H9 (cell line): ENCODE data around the gene XK. TPM values are rescaled to one million over a fixed set of nuclear protein-coding genes. Genes with fewer than 3 reads are reported as not detected.

Source experiments
- DNase-seq: peaks from one replicate; pipeline ENCODE4 v3.0.0-alpha.2; 2017
- H2AFZ ChIP-seq: one replicate; pipeline ENCODE4 v1.6.1; 2013; ENCODE audit warnings: mild to moderate bottlenecking, low read length, control low read depth, moderate library complexity
- H2AK5ac ChIP-seq: 2 replicates; pipeline ENCODE4 v1.6.1; 2013; ENCODE audit warnings: low read length, control low read depth, mixed read lengths; ENCODE audit not compliant: insufficient read length
- H2BK120ac ChIP-seq: one replicate; pipeline ENCODE4 v1.6.1; 2013; ENCODE audit warnings: low read depth, mild to moderate bottlenecking, low read length, control low read depth, inconsistent platforms; ENCODE audit not compliant: poor library complexity, severe bottlenecking
- H2BK12ac ChIP-seq: 2 replicates; pipeline ENCODE4 v1.6.1; 2013; ENCODE audit warnings: low read length, control low read depth, mixed read lengths, low read depth; ENCODE audit not compliant: insufficient read length
- H2BK15ac ChIP-seq: 2 replicates; pipeline ENCODE4 v1.6.1; 2013; ENCODE audit warnings: low read depth, low read length, control low read depth
- H2BK20ac ChIP-seq: one replicate; pipeline ENCODE4 v1.6.1; 2013; ENCODE audit warnings: low read depth, mild to moderate bottlenecking, low read length, control low read depth, inconsistent platforms; ENCODE audit not compliant: poor library complexity, severe bottlenecking
- H2BK5ac ChIP-seq: 2 replicates; pipeline ENCODE4 v1.6.1; 2013; ENCODE audit warnings: low read length, control low read depth, mixed read lengths; ENCODE audit not compliant: insufficient read length
- H3K14ac ChIP-seq: 2 replicates; pipeline ENCODE4 v1.6.1; 2013; ENCODE audit warnings: low read length, control low read depth; ENCODE audit not compliant: insufficient read depth
- H3K18ac ChIP-seq: 2 replicates; pipeline ENCODE4 v1.6.1; 2013; ENCODE audit warnings: low read depth, mild to moderate bottlenecking, mixed read lengths, low read length, control low read depth; ENCODE audit not compliant: insufficient read length
- H3K23ac ChIP-seq: 2 replicates; pipeline ENCODE4 v1.6.1; 2013; ENCODE audit warnings: low read length, control low read depth, mixed read lengths, low read depth; ENCODE audit not compliant: insufficient read length
- H3K23me2 ChIP-seq: 2 replicates; pipeline ENCODE4 v1.6.1; 2013; ENCODE audit warnings: low read depth, mild to moderate bottlenecking, mixed read lengths, low read length, control low read depth; ENCODE audit not compliant: insufficient read length, poor library complexity, severe bottlenecking
- H3K27ac ChIP-seq: 2 replicates; pipeline ENCODE4 v1.5.1; 2013; ENCODE audit warnings: low read length, control low read depth, mixed read lengths, low read depth; ENCODE audit not compliant: insufficient read length
- H3K27me3 ChIP-seq: 2 replicates; pipeline ENCODE4 v1.6.1; 2013; ENCODE audit warnings: low read length, control low read depth, inconsistent platforms; ENCODE audit not compliant: insufficient read depth
- H3K4ac ChIP-seq: 2 replicates; pipeline ENCODE4 v1.6.1; 2013; ENCODE audit warnings: low read depth, mild to moderate bottlenecking, control low read depth, inconsistent platforms, low read length, moderate library complexity
- H3K4me1 ChIP-seq: 2 replicates; pipeline ENCODE4 v1.6.1; 2013; ENCODE audit warnings: low read length, control low read depth, inconsistent platforms; ENCODE audit not compliant: insufficient read depth
- H3K4me2 ChIP-seq: 2 replicates; pipeline ENCODE4 v1.6.1; 2013; ENCODE audit warnings: low read length, control low read depth, mixed read lengths; ENCODE audit not compliant: insufficient read length, insufficient read depth
- H3K56ac ChIP-seq: 2 replicates; pipeline ENCODE4 v1.6.1; 2013; ENCODE audit warnings: low read depth, mild to moderate bottlenecking, mixed read lengths, low read length, control low read depth; ENCODE audit not compliant: insufficient read length
- H3K79me1 ChIP-seq: 2 replicates; pipeline ENCODE4 v1.6.1; 2013; ENCODE audit warnings: low read depth, mild to moderate bottlenecking, moderate library complexity, low read length, control low read depth, inconsistent platforms; ENCODE audit not compliant: insufficient read depth, poor library complexity, severe bottlenecking
- H3K79me2 ChIP-seq: 2 replicates; pipeline ENCODE4 v1.6.1; 2013; ENCODE audit warnings: low read length, control low read depth, inconsistent platforms; ENCODE audit not compliant: insufficient read depth
- H3K9ac ChIP-seq: 2 replicates; pipeline ENCODE4 v1.6.1; 2013; ENCODE audit warnings: low read length, control low read depth, mixed read lengths; ENCODE audit not compliant: insufficient read length; ENCODE audit errors: extremely low read depth
- H3K9me3 ChIP-seq: one replicate; pipeline ENCODE4 v1.6.1; 2013; ENCODE audit warnings: low read depth, low read length, inconsistent platforms; ENCODE audit not compliant: control insufficient read depth
- H3T11ph ChIP-seq: one replicate; pipeline ENCODE4 v1.6.1; 2013; ENCODE audit warnings: mild to moderate bottlenecking, low read length, control low read depth, inconsistent platforms
- H4K20me1 ChIP-seq: one replicate; pipeline ENCODE4 v1.6.1; 2013; ENCODE audit not compliant: control insufficient read depth, insufficient read length, insufficient read depth
- H4K5ac ChIP-seq: 2 replicates; pipeline ENCODE4 v1.6.1; 2013; ENCODE audit warnings: low read depth, mild to moderate bottlenecking, mixed read lengths, low read length, control low read depth; ENCODE audit not compliant: insufficient read length
- H4K8ac ChIP-seq: replicated peaks from 2 replicates; pipeline ENCODE4 v1.6.1; 2013; ENCODE audit warnings: low read length, control low read depth, mixed read lengths, low read depth; ENCODE audit not compliant: insufficient read length
- H4K91ac ChIP-seq: 2 replicates; pipeline ENCODE4 v1.6.1; 2013; ENCODE audit warnings: low read depth, mild to moderate bottlenecking, moderate library complexity, mixed read lengths, low read length, control low read depth; ENCODE audit not compliant: insufficient read length
- H3K27ac Mint-ChIP-seq, 3 experiments: 2 replicates in 2 of 3; 3 replicates in 1 of 3; pipeline ENCODE4 v1.8.0; 2020 to 2021; ENCODE audit warnings: mixed read lengths in 3 of 3, mild to moderate bottlenecking in 1 of 3, moderate library complexity in 1 of 3
- H3K27me3 Mint-ChIP-seq: 2 replicates; pipeline ENCODE4 v1.8.0; 2021; ENCODE audit warnings: low read depth, mild to moderate bottlenecking, moderate library complexity, mixed read lengths
- H3K36me3 Mint-ChIP-seq, 3 experiments: 2 replicates in 2 of 3; 3 replicates in 1 of 3; pipeline ENCODE4 v1.8.0; 2020 to 2021; ENCODE audit warnings: low read depth in 3 of 3, mixed read lengths in 3 of 3; ENCODE audit not compliant: insufficient read depth in 1 of 3
- H3K4me1 Mint-ChIP-seq, 2 experiments: 2 replicates each; pipeline ENCODE4 v1.8.0; 2020; ENCODE audit warnings: mixed read lengths in 2 of 2
- H3K4me3 Mint-ChIP-seq, 2 experiments: 2 replicates in 1 of 2; 3 replicates in 1 of 2; pipeline ENCODE4 v1.8.0; 2020 to 2021; ENCODE audit warnings: mild to moderate bottlenecking in 2 of 2, mixed read lengths in 2 of 2, moderate library complexity in 1 of 2
- H3K9me3 Mint-ChIP-seq, 2 experiments: 2 replicates in 1 of 2; 3 replicates in 1 of 2; pipeline ENCODE4 v1.8.0; 2020; ENCODE audit warnings: mild to moderate bottlenecking in 2 of 2, mixed read lengths in 2 of 2, moderate library complexity in 1 of 2
- WGBS: extraction: QIAGEN DNeasy Blood & Tissue Kit; methylation state at CpG from one replicate; pipeline ENCODE4 v1.1.7; 2013; ENCODE audit warnings: missing lambda C conversion rate, low lambda C conversion rate, mixed read lengths; ENCODE audit not compliant: insufficient read length; ENCODE audit errors: extremely low coverage; 5-methylcytosine and 5-hydroxymethylcytosine counted together
- total RNA-seq: library from RNA; stranded (reverse); gene quantifications from 2 replicates; pipeline ENCODE4 v1.2.1, GENCODE V29; 2021
- TF ChIP-seq, protein P1 (sequence below): fragments of 200-600 bp; sonication (generic); conservative IDR thresholded peaks from 3 replicates; pipeline ENCODE4 v1.8.0; 2021; ENCODE audit warnings: antibody characterized with exemption, mild to moderate bottlenecking

Gene XK
- total RNA-seq, 1 experiment from 2014 or later: 0.85 TPM

DNA sequence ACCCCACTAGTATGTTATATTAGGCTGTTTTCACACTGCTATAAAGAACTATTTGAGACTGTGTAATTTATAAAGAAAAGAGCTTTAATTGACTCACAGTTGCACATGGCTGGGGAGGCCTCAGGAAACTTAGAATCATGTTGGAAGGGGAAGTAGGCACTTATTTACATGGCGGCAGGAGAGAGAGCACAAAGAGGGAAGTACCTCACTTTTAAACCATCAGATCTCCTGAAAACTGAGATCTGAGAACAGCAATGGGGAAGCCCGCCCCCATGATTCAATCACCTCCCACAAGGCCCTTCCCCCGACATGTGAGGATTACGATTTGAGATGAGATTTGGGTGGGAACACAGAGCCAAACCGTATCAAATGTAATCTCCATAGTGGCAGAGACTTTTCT, 45.4 kb upstream of the XK start:
- H3K27ac Mint-ChIP-seq: no peak overlapping the region
- peaks cover 47% of the 10 kb centered on the region in 2 experiments for H3K9me3 Mint-ChIP-seq
- no peak overlapping the region for H2BK20ac ChIP-seq
- no peaks in the 10 kb centered on the region for H3K79me1 ChIP-seq
- no peak overlapping the region for H3K14ac ChIP-seq
- no peak overlapping the region for H3K27ac ChIP-seq
- no peak overlapping the region for H2BK5ac ChIP-seq
- H3K18ac ChIP-seq: no peak overlapping the region
- no peak overlapping the region for H4K91ac ChIP-seq
- no CpG with 5 or more reads among the region's 5 CpGs for WGBS
- H2BK12ac ChIP-seq: no peak overlapping the region
- H2AFZ ChIP-seq: no peak overlapping the region
- no peaks in the 10 kb centered on the region for H3K27me3 ChIP-seq
- no peak overlapping the region for H3K23ac ChIP-seq
- no peak overlapping the region for H3K4ac ChIP-seq
- no peaks in the 10 kb centered on the region; a peak in 3 of 7 replicates for H3K36me3 Mint-ChIP-seq
- H3K4me2 ChIP-seq: no peak overlapping the region
- H4K20me1 ChIP-seq: no peaks in the 10 kb centered on the region
- no peak overlapping the region for H4K8ac ChIP-seq
- H3K56ac ChIP-seq: no peak overlapping the region
- peaks cover 0 to 5% of the 10 kb centered on the region in 2 experiments; a peak in 2 of 4 replicates for H3K4me1 Mint-ChIP-seq
- TF ChIP-seq, protein P1, sequence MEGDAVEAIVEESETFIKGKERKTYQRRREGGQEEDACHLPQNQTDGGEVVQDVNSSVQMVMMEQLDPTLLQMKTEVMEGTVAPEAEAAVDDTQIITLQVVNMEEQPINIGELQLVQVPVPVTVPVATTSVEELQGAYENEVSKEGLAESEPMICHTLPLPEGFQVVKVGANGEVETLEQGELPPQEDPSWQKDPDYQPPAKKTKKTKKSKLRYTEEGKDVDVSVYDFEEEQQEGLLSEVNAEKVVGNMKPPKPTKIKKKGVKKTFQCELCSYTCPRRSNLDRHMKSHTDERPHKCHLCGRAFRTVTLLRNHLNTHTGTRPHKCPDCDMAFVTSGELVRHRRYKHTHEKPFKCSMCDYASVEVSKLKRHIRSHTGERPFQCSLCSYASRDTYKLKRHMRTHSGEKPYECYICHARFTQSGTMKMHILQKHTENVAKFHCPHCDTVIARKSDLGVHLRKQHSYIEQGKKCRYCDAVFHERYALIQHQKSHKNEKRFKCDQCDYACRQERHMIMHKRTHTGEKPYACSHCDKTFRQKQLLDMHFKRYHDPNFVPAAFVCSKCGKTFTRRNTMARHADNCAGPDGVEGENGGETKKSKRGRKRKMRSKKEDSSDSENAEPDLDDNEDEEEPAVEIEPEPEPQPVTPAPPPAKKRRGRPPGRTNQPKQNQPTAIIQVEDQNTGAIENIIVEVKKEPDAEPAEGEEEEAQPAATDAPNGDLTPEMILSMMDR: no peak
- H3K27me3 Mint-ChIP-seq: no peaks in the 10 kb centered on the region
- no peaks in the 10 kb centered on the region for H3K4me1 ChIP-seq
- DNase-seq: no peak
- H3K9ac ChIP-seq: no peak overlapping the region
- no peak overlapping the region for H4K5ac ChIP-seq
- no peak overlapping the region for H3K4me3 Mint-ChIP-seq
- H3K79me2 ChIP-seq: no peaks in the 10 kb centered on the region
- no peak overlapping the region for H3T11ph ChIP-seq
- peaks cover 6% of the 10 kb centered on the region for H3K9me3 ChIP-seq
- H2BK15ac ChIP-seq: no peak overlapping the region
- no peak overlapping the region for H2AK5ac ChIP-seq
- no peak overlapping the region for H2BK120ac ChIP-seq
- no peaks in the 10 kb centered on the region for H3K23me2 ChIP-seq
